HL-60/S4 treated with retinoic acid at 250 ng/mL for 4 days and 3 days (cell line): ENCODE results near the gene DNAJC4.

Experiments used
- in situ Hi-C: fragments of 300-500 bp; cut with MboI; formaldehyde crosslinking; loops from 2 replicates; pipeline ENCODE4 v1.7.0; 2022; ENCODE audit warnings: low sequenced_read_pairs

The DNAJC4 gene

DNA sequence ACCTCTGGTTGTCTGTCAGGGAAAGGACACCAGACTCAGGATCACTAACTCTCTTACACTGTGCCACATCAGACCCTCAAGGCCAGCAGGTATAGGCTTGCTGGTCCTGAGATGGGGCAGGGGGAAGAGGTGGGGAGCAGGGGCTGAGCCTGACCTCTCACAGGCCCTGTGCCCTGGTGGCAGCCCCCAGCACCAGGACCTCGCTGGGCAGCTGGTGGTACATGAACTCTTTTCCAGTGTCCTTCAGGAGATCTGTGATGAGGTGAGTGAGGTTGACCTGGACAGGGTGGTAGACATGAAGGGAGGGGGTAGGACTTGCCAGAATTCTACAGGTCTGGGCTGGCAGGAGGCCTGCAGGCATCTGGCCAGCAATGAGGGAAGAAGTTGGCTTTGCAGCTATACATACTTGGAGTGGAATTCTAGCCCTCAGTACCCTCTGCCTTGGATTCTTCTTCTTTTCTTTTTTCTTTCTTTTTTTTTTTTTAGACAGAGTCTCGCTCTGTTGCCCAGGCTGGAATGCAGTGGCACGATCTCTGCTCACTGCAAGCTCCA is 2.9 kb upstream of the DNAJC4 start:
- in situ Hi-C loops, result no loop called here

DNA sequence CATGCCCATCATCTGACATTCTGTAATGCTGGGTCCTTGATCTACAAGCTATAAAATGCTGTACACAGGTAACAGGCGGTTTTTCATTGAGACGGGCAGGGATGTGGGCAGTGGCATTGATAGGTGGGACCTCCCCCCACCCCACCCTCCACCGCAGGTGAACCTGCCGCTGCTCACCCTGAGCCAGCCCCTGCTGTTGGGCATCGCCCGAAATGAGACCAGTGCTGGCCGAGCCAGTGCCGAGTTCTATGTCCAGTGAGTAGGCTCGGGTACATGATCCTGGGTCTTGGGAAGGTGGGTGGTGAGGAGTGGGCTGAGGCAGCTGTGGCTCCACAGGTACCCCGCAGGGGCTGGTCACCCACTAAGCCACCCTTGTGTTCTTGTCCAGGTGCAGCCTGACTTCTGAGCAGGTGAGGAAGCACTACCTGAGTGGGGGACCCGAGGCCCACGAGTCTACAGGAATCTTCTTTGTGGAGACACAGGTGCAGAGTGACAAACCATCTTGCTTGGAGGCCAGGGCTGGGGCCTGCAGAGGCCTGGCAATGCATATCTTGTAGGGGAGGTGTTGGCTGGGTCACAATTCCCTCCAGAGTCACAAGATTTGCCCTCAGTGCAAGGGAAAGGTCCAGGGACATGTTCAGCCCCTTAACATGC is 1.1 kb upstream of the DNAJC4 start:
- in situ Hi-C loops, result no loop called here

DNA sequence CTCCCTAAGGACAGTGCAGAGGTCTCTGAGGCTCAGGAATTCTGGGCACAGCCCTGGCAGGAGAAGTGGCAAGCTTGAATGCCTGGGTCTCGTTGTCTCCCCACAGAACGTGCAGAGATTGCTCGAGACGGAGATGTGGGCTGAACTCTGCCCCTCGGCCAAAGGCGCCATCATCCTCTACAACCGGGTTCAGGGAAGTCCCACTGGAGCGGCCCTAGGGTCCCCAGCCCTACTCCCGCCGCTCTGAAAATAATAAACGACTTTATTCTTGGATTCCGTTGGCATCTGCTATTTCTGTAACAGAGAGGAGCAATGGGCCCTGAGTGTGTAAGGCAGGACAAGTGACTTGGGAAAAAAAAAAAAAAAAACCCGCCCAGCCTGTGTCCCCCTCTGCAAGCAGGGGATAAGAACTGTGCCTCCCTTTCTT is 591 bp upstream of the DNAJC4 start:
- in situ Hi-C loops, result no loop called here

DNA sequence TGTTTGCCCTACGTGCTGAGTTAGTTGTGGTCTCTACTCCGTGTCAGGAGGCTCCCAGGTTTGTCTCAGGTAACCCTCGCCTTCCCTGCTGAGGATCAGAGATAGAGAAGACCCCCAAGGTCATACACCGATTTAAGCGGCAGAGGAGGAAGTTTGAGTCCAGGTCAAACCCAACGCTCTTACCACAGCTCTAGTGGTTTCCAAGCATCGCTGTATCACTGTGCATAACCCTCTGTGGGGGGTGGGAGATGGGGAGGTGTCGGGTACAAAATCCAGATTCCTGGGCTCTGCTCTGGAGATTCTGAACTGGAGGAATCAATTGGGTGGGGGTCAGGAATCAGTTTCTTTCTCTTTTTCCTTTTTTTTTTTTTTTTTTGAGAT is 627 bp downstream of the DNAJC4 start:
- in situ Hi-C loops, result no loop called here

DNA sequence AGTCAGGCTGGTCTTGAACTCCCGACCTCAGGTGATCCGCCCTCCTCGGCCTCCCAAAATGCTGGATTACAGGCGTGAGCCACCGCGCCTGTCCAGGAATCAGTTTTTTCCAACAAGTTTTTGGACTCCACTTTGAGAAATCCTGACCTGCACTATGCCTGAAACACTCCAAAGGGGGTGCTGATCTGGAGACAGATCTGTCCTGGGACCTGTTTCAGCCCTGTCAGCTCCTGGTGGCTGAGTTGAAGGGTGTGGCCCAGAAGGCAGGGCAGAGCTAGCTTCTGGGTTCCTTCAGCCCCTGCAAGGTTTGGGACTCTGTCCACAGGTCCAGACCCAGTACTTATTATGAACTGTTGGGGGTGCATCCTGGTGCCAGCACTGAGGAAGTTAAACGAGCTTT is 1.2 kb downstream of the DNAJC4 start:
- in situ Hi-C loops, result no loop called here

DNA sequence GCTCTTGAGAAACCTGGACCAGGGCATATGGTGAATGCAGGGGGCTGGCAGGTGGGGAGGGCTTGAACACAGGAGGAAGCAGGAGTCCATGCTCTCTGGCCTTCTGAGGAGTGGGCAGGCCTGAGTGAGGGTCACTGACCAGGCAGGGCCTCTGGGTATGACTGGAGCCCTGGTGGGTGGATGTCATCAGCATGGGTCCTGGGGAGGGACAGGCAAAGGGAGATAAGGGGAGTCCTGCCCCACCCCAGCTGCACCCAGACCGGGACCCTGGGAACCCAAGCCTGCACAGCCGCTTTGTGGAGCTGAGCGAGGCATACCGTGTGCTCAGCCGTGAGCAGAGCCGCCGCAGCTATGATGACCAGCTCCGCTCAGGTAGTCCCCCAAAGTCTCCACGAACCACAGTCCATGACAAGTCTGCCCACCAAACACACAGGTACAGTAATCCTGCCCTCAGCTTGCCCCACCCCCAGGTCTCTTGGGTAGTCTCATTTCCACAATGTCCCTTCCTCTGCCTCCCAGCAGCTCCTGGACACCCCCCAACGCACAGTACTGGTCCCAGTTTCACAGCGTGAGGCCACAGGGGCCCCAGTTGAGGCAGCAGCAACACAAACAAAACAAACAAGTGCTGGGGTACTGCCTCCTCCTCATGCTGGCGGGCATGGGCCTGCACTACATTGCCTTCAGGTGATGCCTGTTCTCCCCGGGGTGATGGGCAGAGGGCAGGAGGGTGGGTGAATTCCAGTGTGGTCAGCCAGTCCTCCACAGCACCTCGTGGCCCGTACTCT is 2.0 kb downstream of the DNAJC4 start:
- in situ Hi-C loops, result no loop called here

DNA sequence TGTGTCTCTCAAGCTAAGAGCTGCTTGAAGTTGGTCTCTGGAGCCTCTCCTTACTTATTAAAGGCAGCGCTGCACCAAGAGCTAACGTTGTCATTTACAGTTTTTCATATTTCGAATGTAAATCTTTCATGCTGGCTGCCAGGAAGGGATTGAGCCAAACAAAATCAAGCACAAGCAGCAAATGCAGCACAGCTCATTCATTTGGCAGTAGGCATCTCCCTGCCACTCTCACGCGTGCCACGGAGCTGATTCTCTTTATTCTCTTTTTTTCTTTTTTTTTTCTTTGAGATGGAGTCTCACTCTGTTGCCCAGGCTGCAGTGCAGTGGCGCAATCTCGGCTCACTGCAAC is 2.6 kb downstream of the DNAJC4 start:
- in situ Hi-C loops, result no loop called here

DNA sequence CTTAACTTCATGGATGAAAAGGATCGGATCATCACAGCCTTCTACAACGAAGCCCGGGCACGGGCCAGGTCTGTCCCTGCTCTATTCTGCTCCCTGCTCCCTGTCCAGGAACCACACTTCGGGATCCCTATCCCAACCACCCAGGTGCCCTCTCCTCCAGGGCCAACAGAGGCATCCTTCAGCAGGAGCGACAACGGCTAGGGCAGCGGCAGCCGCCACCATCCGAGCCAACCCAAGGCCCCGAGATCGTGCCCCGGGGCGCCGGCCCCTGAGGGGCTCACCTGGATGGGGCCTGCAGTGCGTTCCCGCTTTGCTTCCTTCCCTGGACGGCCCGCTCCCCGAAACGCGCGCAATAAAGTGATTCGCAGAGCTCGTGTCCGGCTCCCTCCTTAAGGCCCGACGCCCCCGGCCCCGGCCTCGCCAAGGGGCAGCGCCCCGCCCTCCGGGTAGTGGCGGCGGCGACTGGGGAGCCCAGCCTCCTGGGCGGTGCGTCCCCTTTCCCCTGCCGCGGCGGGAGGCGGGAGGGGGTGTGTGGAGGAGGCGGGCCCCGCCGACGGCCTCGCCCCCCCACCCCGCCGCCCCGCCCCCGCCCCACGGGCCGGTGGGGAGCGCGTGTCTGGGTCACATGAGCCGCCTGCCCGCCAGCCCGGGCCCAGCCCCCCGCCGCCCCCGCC is 3.7 kb downstream of the DNAJC4 start, which contains the start of gene VEGFB:
Gene VEGFB (plus strand): TSS at position 672 of the 674 bp plus-strand sequence. CDS start 250 bp downstream, outside the sequence.
- in situ Hi-C loops, result no loop called here

DNA sequence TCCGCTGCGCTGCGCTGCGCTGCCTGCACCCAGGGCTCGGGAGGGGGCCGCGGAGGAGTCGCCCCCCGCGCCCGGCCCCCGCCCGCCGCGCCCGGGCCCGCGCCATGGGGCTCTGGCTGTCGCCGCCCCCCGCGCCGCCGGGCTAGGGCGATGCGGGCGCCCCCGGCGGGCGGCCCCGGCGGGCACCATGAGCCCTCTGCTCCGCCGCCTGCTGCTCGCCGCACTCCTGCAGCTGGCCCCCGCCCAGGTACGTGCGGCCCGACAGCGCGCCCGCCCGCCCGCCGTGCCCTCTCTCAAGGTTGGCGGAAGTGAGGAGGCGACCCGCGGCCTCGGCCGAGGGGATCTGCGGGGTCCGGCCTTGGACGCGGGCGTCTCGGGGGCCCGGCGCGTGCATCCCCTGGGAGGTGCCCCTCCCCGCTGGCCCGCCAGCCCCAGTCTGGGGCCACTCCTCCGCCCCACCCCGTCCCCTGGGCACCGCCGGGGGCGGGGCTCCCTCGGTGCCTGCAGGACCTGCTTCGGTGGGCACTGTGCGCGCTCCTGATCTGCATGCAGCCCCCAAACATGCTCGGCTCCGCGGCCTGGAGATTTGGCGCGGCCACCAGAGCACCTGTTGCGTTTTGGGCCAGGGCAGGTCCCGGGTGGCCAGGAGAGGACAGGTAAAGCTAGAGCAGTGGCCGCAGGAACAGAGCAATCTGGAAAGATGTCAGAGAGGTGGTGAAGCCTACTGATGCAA is 4.5 kb downstream of the DNAJC4 start:
- in situ Hi-C loops, result no loop called here

DNA sequence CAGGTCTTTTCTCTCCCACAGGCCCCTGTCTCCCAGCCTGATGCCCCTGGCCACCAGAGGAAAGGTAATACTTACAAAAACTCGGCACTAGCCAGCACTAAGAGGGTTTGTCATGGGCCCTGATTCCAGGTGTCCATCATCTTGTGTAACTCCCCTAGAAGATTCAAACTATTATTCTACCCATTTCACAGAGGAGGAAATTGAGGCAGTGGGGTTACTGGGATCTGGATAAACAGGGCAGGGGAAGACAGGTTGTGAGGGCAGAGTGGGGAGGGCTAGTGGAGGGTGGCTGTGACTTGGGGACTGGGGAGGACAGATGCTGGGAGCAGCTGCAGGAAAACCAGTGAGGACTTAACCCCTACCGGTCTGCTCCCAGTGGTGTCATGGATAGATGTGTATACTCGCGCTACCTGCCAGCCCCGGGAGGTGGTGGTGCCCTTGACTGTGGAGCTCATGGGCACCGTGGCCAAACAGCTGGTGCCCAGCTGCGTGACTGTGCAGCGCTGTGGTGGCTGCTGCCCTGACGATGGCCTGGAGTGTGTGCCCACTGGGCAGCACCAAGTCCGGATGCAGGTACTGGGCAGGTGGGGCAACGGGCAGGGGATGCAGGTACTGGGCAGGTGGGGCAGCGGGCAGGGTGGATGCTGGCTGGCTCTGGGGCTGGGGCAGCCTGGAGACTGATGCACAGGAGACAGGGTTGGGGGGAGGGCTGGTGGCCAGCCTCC is 5.3 kb downstream of the DNAJC4 start:
- in situ Hi-C loops, result no loop called here

DNA sequence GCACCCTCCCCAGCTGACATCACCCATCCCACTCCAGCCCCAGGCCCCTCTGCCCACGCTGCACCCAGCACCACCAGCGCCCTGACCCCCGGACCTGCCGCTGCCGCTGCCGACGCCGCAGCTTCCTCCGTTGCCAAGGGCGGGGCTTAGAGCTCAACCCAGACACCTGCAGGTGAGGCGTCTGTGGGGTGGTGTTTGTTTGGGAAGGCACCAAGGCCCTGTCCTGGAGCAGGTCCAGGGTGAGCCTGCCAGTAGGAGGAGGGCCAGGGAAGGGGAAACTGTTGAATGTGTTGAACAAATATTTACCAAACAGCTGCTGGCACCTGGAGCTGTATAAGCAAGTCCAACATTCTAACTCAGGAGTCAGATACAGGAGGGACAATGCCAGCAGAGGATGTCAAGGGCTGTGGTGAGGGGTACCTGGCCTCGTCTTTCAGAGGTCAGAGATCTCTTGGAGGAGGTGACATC is 7.2 kb downstream of the DNAJC4 start:
- in situ Hi-C loops, result no loop called here

DNA sequence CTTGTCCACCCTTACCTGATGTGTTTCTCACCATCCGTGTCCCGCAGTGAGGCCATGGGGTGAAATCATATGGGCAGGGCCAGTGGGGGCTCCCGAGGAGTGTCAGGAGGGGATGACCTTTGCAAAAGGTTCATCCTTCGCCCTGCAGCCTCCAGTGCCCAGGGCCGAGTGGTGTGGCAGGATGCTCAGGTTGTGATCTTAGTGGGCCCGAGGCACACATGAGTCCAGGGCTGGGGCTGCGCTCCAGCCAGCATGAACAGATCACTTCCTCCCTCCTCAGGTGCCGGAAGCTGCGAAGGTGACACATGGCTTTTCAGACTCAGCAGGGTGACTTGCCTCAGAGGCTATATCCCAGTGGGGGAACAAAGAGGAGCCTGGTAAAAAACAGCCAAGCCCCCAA is 7.7 kb downstream of the DNAJC4 start:
- in situ Hi-C loops, result no loop called here

DNA sequence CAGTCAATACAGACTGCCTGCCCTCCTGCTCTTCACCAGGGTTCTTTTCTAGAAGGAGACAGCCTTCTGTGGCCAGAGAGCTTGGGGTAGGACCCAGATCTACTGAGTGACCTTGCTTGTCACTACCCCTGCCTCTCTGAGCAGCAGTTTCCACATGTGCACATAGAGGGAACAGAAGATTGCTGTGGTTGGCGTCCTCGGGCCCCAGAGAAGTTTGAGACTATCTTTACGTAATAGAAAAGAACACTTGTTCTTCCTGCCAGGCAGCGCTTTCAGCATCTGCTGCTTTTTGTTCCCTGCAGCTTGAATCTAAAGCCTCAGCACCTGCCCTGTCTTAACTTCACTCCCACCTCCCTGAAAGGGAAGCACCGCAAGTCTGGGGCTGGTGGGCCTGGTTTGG is 8.7 kb downstream of the DNAJC4 start:
- in situ Hi-C loops, result no loop called here

DNA sequence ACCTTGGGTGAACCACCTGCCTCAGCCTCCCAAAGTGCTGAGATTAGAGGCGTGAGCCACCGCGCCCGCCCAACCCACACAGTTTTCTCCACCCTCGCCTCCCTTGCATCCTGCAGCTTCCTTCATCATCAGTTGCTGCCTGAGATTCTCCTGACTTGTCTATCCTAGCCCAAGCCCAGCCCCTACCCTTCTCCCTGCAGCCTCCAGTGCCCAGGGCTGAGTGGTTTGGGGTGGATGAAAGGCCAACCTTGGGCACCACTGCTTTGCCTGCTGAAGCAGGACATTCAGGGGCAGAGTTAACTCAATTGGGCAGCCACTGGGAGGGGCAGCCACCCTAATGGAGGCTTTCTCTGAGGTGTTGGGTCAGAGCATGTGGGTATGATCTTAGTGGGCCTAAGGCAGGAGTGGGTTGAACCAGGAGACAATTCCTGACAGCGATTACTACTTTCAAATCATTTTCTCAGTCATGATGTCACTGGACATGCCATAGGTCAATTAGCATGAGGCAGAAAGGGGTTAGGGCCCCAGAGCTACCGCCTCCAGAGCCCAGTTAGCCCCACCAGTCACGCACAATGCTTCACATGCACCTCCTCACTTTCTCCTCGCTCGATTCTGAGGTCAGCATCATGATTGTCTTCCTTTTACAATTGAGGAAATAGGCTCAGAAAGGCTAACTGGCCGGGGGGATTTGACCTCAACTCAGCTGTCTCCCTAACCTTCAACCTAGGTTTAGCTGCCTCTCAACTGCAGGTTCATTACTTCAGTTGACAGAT is 9.5 kb downstream of the DNAJC4 start:
- in situ Hi-C loops, result no loop called here

DNA sequence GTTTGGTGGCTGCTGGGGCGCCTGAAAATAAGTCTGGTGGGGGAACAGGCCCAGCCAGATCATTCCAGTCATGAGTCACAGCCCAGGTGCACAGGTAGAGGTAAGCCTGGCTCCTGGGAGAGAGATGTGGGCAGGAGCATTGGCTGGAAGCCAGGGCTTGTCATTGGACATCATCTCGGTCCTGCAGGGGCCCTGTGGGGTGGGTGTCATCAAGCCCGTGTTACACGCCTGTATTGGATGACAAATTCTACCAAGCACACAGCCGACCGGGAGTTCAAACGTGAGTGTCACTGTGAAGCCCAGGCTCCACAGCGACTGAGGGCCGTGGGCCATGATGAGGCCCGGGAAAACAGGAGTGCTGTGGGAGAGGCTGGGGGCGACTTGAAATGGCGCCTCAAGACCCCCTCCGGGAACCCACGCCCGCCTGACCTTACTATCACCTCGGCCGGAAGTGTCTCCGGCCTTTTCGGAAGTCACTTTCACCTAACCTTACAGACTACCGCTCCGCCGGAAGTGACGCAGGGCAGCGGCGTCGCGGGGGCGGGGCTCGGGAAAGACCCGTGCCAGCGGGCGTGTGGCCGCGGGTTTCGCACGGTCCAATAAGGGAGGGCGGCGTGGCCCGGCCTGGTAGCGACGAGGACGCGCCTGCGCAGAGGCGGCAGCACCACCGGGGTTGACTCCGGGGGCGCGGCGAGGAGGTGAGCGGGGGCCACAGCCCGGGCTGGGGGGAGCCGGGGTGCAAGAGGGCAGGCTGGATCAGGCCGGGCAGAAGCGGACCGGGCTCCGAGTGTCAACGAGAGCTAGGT is 10.3 kb downstream of the DNAJC4 start, which contains the start of gene FKBP2:
Gene FKBP2 (plus strand): TSS at position 661 of the 806 bp plus-strand sequence. CDS start 1,293 bp downstream, outside the sequence.
- in situ Hi-C loops, result no loop called here

DNA sequence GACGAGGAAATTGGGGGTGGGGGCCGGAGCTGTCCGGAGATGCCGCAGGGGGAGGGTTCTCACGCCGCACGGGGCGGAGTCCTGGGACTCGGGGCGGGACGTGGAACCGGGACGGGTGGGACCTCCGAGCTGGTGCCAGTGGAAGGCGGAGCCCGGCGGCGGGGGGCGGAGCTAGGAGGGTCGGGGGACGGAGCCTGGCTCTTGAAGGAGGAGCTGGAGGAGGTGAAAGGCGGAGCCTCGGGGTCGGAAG is 10.8 kb downstream of the DNAJC4 start:
- in situ Hi-C loops, result no loop called here

DNA sequence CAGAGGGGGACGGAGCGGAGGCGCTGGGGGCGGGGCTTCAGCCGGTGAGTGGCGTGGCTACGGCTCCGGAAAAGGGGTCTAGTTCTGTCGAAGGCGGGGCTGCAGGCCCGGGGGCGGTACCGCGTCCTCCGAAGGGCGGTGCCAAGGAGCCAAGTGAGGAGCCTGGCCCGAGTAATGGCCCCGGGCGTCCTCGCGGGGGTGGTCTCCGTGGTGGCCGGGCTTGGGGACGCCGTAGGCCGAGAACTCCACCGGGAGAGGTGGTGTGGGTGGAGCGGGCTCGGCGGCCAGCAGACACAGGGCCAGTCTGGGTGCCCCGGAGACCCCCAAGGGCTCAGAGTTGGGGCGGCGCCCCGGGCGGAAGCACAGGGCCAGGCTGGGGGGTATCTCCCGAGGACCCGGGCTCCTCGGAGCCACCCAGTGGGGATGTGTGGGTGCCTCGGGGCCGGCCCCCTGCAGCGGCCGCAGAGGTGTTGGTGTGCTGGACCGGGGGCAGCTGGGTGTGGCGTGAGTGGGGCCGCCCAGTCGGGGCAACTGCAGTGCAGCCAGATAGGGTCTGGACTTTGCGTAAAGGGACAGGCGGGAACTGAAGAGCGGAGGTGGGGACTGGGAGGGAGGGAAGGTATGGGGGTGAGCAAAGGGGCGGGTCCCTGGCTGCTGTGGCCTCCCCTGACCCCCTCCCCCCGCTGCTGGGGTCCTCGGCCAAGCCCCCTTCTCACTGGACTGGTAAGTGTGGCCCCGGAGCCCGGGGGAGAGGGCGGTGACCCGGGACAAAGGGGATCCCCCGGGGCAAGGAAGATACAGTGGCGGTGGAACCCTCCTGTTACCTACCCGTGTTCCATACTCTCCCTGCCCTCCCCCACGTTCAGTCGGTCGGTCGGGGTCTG is 11.4 kb downstream of the DNAJC4 start:
- in situ Hi-C loops, result no loop called here
